Measurements from ENCODE around the gene CD300LF.

Gene CD300LF

GRCh38 chr17:74730491-74731346 lies 18.0 kb upstream of the CD300LF start:
- Histone ChIP-seq H4K20me1 (ENCODE audit: insufficient read depth, low read length) (no peaks in the 10 kb centered on the region), H3K9me2 (ENCODE audit: low read depth, low read length) (no peaks in the 10 kb centered on the region), H3K4me1 (ENCODE audit: insufficient read depth, low read length, severe bottlenecking) (no peaks in the 10 kb centered on the region), H3K9me3 (ENCODE audit: low read length) (no peaks in the 10 kb centered on the region), H3K27ac (ENCODE audit: low read depth, low read length, poor library complexity, severe bottlenecking) (no peak overlapping the region), H3K4me2 (ENCODE audit: low read length) (no peak overlapping the region), H3K27me3 (ENCODE audit: insufficient read depth, low read length) (no peaks in the 10 kb centered on the region; the same call in 1 of the 2 replicates), H3K36me3 (ENCODE audit: insufficient read depth, low read length) (no peaks in the 10 kb centered on the region), H2AFZ (ENCODE audit: low read length) (no peak overlapping the region), H3K9ac (ENCODE audit: low read length) (no peak overlapping the region), H3K4me3 (ENCODE audit: low read depth, low read length, poor library complexity, severe bottlenecking) (no peak overlapping the region), H3F3A (ENCODE audit: insufficient read depth, low read length) (peaks cover 5% of the 10 kb centered on the region; the same call in 1 of the 2 replicates), H3K79me2 (ENCODE audit: insufficient read depth, low read length) (no peaks in the 10 kb centered on the region)
- TF ChIP-seq CTCF (IDR thresholded peaks at IDR 0.05; ENCODE audit: low read length) (no peak), EZH2 (IDR thresholded peaks at IDR 0.05; ENCODE audit: borderline replicate concordance, low read length) (no peak)

GRCh38 chr17:74729866-74730265 lies 17.1 kb upstream of the CD300LF start:
- no peak overlapping the region for H3K27ac ChIP-seq (ENCODE audit: low read depth, low read length, poor library complexity, severe bottlenecking)
- no peaks in the 10 kb centered on the region for H3K4me1 ChIP-seq (ENCODE audit: insufficient read depth, low read length, severe bottlenecking)
- H3K9me3 ChIP-seq (ENCODE audit: low read length), result no peaks in the 10 kb centered on the region
- no peaks in the 10 kb centered on the region for H3K9me2 ChIP-seq (ENCODE audit: low read depth, low read length)
- no peak overlapping the region for H3K9ac ChIP-seq (ENCODE audit: low read length)
- H3F3A ChIP-seq (ENCODE audit: insufficient read depth, low read length), result peaks cover 5% of the 10 kb centered on the region; the same call in 1 of the 2 replicates
- H3K4me2 ChIP-seq (ENCODE audit: low read length), result no peak overlapping the region
- no peaks in the 10 kb centered on the region; the same call in 1 of the 2 replicates for H3K27me3 ChIP-seq (ENCODE audit: insufficient read depth, low read length)
- TF ChIP-seq EZH2 (IDR thresholded peaks at IDR 0.05; ENCODE audit: borderline replicate concordance, low read length) (no peak), CTCF (IDR thresholded peaks at IDR 0.05; ENCODE audit: low read length) (no peak)
- no peak overlapping the region for H3K4me3 ChIP-seq (ENCODE audit: low read depth, low read length, poor library complexity, severe bottlenecking)
- no peak overlapping the region for H2AFZ ChIP-seq (ENCODE audit: low read length)
- H4K20me1 ChIP-seq (ENCODE audit: insufficient read depth, low read length), result no peaks in the 10 kb centered on the region
- H3K36me3 ChIP-seq (ENCODE audit: insufficient read depth, low read length), result no peaks in the 10 kb centered on the region
- H3K79me2 ChIP-seq (ENCODE audit: insufficient read depth, low read length), result no peaks in the 10 kb centered on the region

GRCh38 chr17:74729368-74729767 lies 16.6 kb upstream of the CD300LF start:
- no peaks in the 10 kb centered on the region for H3K9me3 ChIP-seq (ENCODE audit: low read length)
- H3F3A ChIP-seq (ENCODE audit: insufficient read depth, low read length), result peaks cover 5% of the 10 kb centered on the region; the same call in 1 of the 2 replicates
- no peaks in the 10 kb centered on the region for H3K36me3 ChIP-seq (ENCODE audit: insufficient read depth, low read length)
- H4K20me1 ChIP-seq (ENCODE audit: insufficient read depth, low read length), result no peaks in the 10 kb centered on the region
- no peaks in the 10 kb centered on the region; the same call in 1 of the 2 replicates for H3K27me3 ChIP-seq (ENCODE audit: insufficient read depth, low read length)
- TF ChIP-seq CTCF (IDR thresholded peaks at IDR 0.05; ENCODE audit: low read length), result no peak
- TF ChIP-seq EZH2 (IDR thresholded peaks at IDR 0.05; ENCODE audit: borderline replicate concordance, low read length), result no peak
- H3K9me2 ChIP-seq (ENCODE audit: low read depth, low read length), result no peaks in the 10 kb centered on the region
- H3K27ac ChIP-seq (ENCODE audit: low read depth, low read length, poor library complexity, severe bottlenecking), result no peak overlapping the region
- no peak overlapping the region for H3K4me3 ChIP-seq (ENCODE audit: low read depth, low read length, poor library complexity, severe bottlenecking)
- H2AFZ ChIP-seq (ENCODE audit: low read length), result no peak overlapping the region
- no peak overlapping the region for H3K4me2 ChIP-seq (ENCODE audit: low read length)
- no peaks in the 10 kb centered on the region for H3K4me1 ChIP-seq (ENCODE audit: insufficient read depth, low read length, severe bottlenecking)
- H3K79me2 ChIP-seq (ENCODE audit: insufficient read depth, low read length), result no peaks in the 10 kb centered on the region
- no peak overlapping the region for H3K9ac ChIP-seq (ENCODE audit: low read length)

Data from OCI-LY1 (cell line).